Right atrium auricular region (tissue), 2 donors: Measurements from ENCODE around the gene DTX1. TPM values are rescaled to one million over a fixed set of nuclear protein-coding genes. Genes with fewer than 3 reads are reported as not detected.

Source experiments
- DNase-seq: peaks from one replicate; pipeline ENCODE4 v3.0.0-alpha.2; 2019; ENCODE audit warnings: low spot score
- H3K27ac ChIP-seq, 2 donors: fragments of 200-600 bp; sonication (generic); 1 replicate in 1 of 2; 2 replicates in 1 of 2; pipeline ENCODE4 v1.5.1; 2016 to 2019
- H3K27me3 ChIP-seq, 2 donors: fragments of 200-600 bp; sonication (generic); one replicate each; pipeline versions ENCODE4 v1.5.1 to v1.6.0; 2017 to 2019
- H3K36me3 ChIP-seq: fragments of 200-600 bp; sonication (generic); one replicate; pipeline ENCODE4 v1.5.1; 2016
- H3K4me1 ChIP-seq, 2 donors: fragments of 200-600 bp; sonication (generic); one replicate each; pipeline versions ENCODE4 v1.5.1 to v1.6.0; 2017 to 2019
- H3K4me3 ChIP-seq, 2 donors: fragments of 200-600 bp; sonication (generic); 1 replicate in 1 of 2; 2 replicates in 1 of 2; pipeline ENCODE4 v1.5.1; 2017 to 2019; ENCODE audit warnings: mild to moderate bottlenecking in 1 of 2, moderate library complexity in 1 of 2
- H3K9me3 ChIP-seq, 2 donors: fragments of 200-600 bp; sonication (generic); one replicate each; pipeline ENCODE4 v1.5.1; 2019
- CTCF ChIP-seq, 2 donors: fragments of 200-600 bp; sonication (generic); IDR thresholded peaks; one replicate each; pipeline ENCODE4 v1.5.1; 2019; ENCODE audit warnings: antibody characterized with exemption in 2 of 2
- total RNA-seq, 2 donors: library from RNA; depleted of rRNA; stranded (reverse); fragments of >200 nt; gene quantifications; one replicate each; pipeline ENCODE4 v1.1.0, GENCODE V29; 2016

The DTX1 gene
- total RNA-seq, 2 donors from 2014 or later, result 1.2 to 4.0 TPM

GRCh38 chr12:113019025-113019424 is 37.5 kb upstream of the DTX1 start:
- H3K36me3 ChIP-seq, result no peaks in the 10 kb centered on the region
- DNase-seq, result no peak
- no peak for TF ChIP-seq CTCF (IDR thresholded peaks at IDR 0.05)
- no peak overlapping the region for H3K4me3 ChIP-seq
- H3K27ac ChIP-seq, result no peak overlapping the region
- no peaks in the 10 kb centered on the region for H3K9me3 ChIP-seq
- H3K27me3 ChIP-seq, result no peaks in the 10 kb centered on the region
- H3K4me1 ChIP-seq, result no peaks in the 10 kb centered on the region

- no peaks in the 10 kb centered on the region for H3K36me3 ChIP-seq
- DNase-seq, result no peak
- no peak for TF ChIP-seq CTCF (IDR thresholded peaks at IDR 0.05)
- no peak overlapping the region for H3K4me3 ChIP-seq
- no peaks in the 10 kb centered on the region for H3K4me1 ChIP-seq
- no peaks in the 10 kb centered on the region for H3K27me3 ChIP-seq
- no peak overlapping the region for H3K27ac ChIP-seq
- no peaks in the 10 kb centered on the region for H3K9me3 ChIP-seq
Measured at GRCh38 chr12:113021500-113021899, 35.0 kb upstream of the DTX1 start.

GRCh38 chr12:113022563-113023297 is 33.8 kb upstream of the DTX1 start:
- Histone ChIP-seq H3K4me1 (no peaks in the 10 kb centered on the region), H3K4me3 (no peak overlapping the region), H3K27me3 (no peaks in the 10 kb centered on the region), H3K36me3 (no peaks in the 10 kb centered on the region), H3K9me3 (no peaks in the 10 kb centered on the region), H3K27ac (no peak overlapping the region)
- TF ChIP-seq CTCF (IDR thresholded peaks at IDR 0.05), result no peak
- DNase-seq, result no peak

- no peak overlapping the region for H3K27ac ChIP-seq
- no peak for DNase-seq
- no peaks in the 10 kb centered on the region for H3K4me1 ChIP-seq
- no peak overlapping the region for H3K4me3 ChIP-seq
- no peaks in the 10 kb centered on the region for H3K9me3 ChIP-seq
- H3K27me3 ChIP-seq, result no peaks in the 10 kb centered on the region
- H3K36me3 ChIP-seq, result no peaks in the 10 kb centered on the region
- no peak for TF ChIP-seq CTCF (IDR thresholded peaks at IDR 0.05)
Measured at GRCh38 chr12:113027726-113028125, 28.8 kb upstream of the DTX1 start.

- TF ChIP-seq CTCF (IDR thresholded peaks at IDR 0.05), result peak; percentile 45 to 80
- Histone ChIP-seq H3K27ac (no peak overlapping the region), H3K27me3 (no peaks in the 10 kb centered on the region), H3K36me3 (no peaks in the 10 kb centered on the region), H3K4me3 (no peak overlapping the region), H3K9me3 (no peaks in the 10 kb centered on the region), H3K4me1 (no peaks in the 10 kb centered on the region)
- DNase-seq, result no peak
Measured at GRCh38 chr12:113030875-113031525, 25.5 kb upstream of the DTX1 start.
